ENCODE measurements around the gene RBM20.
"Not testable (repeated sequence)": the region's sequence is repeated elsewhere in the genome, so short reads cannot be mapped to it uniquely, and the experiment has no call there.

RBM20 gene

GRCh38 chr10:110765513-110766319, 121.6 kb downstream of the RBM20 start:
- FAIRE-seq: no peak

- FAIRE-seq: not testable (repeated sequence)
These were observed 123.5 kb downstream of the RBM20 start for GRCh38 chr10:110767601-110768000.

DNA sequence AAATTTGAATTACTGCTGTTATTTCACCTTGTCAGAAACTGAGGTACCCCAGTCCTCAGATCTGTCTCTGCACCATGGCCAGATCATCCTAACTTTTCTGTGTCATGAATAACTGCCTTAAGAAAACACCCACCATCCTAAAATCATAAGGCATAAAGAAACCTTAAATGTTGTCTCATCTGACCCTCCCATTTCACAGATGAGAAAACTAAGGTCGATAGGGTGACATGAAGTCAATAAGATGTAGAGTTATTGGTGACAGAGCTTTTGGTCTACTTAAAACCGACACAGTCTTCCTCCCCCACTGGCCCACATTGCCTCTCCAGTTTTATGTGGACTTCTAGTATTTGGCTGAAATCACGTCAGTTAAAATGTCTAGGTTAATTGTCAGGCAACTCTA, 126.1 kb downstream of the RBM20 start:
- no peak for FAIRE-seq

DNA sequence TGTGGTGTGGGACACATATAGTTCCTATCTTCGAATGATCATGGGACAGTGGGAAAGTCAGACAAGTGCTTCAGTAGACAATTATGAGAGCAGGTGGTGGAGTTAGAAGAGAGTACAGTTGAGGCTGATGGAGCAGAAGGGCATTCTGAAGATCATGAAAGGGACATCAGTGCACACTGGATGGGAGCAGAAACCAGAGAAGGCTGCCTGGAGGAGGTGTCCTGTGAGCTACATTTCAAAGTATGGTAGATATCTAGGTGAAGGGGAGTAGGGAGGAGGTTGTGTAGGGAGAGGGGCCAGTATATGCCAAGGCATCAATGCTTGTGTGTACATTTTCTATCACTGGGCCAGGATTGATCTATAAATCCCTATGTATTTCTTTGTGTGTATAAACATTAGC, 127.3 kb downstream of the RBM20 start:
- FAIRE-seq: no peak

GRCh38 chr10:110771991-110772390, 127.9 kb downstream of the RBM20 start:
- FAIRE-seq: no peak

GRCh38 chr10:110772454-110773025, 128.4 kb downstream of the RBM20 start:
- FAIRE-seq: no peak

DNA sequence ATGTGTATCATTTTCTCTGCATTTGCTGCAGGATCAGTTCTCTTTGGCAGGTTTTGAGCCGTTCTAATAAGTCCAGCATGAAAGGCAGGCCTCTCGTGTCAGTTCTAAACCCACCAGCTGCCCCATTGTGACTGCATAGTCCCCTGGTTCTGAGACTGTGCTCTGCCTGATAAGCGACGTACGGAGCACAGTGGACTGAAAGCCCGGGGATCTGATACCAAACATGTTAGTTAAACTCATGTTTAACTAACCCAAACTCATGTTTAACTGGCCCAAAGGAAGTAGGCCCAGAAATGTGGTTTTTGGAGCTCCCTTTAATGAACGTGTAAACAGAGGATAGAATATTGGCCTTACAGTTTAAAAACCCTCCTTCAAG, 129.5 kb downstream of the RBM20 start:
- FAIRE-seq: no peak

DNA sequence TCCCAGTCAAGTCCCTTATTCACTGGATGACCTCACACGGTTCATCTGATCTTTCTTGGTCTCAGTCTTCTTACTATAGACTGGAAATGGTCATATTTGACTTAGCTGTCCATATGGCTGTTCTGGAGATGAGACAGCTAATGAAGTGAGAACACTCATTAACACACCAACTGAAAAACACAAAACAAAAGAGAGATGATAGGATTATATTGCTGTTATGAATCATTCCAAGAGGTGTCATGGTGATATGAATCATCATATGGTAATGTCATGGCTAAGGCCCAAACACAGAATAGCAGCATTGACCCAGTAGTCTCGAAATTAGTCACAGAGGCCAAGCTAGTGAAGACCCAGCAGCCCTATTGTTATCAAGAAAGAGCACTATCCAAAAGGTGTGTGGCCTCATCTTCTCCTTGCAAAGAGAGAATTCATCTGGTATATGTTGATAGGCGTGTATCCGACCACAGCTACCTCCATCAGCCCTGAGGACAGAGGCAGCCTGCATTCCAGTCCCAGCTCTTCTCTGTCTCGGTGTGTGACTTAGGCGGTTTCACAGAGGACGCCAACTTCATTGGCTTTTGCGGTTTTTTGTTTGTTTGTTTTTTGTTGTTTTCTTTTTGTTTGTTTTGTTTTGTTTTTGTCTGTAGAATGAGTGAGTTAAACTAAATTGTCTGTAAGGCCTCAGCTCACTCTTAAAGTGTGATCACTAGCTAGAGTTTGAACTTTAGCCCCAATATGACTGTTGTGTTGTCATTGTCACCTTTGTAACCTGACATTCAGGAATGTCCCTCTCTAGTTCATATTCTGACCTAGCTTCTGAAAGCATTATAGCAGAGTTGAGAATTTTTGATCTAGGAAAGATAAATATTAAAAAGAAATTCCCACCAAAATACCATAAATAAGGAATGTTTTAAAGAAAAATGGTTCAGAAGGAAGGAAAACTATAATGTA, 130.2 kb downstream of the RBM20 start:
- no peak for FAIRE-seq

DNA sequence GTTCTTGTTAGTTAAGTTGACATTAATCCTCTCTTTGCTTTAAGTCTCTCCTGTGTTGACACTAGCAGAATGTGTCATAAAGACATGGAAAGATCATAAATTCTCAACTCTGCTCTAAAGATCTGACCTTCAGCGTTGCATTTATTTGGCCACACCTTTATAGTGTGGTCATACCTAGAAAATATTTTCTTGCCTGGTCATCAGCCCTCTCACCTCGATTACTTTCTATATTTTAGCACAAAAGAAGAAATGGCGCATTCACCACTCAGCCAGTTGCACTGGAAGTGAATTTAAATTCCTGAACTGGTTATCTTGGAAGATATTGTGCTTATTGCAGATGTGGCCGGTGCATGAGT, 130.9 kb downstream of the RBM20 start:
- FAIRE-seq: no peak

- FAIRE-seq: no peak
These were observed 131.3 kb downstream of the RBM20 start for GRCh38 chr10:110775406-110775805.

DNA sequence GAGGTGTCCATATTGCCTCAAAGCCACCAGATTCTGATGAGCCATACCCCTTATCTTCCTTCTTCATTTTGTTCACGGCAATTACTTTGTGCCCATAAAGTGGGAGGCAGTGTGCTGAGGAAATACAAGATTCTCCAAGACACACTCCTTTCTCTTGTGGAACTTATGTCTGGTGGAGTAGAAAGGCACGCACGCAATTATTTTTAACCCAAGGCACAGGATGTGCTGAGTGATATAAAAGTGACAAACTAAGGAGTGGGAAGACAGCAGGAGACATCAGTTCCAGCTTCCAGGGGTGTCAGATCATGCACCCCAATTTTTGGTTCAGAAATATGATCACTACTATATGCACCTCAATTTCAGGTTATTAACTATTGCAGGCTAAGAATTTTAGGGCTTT, 132.9 kb downstream of the RBM20 start:
- no peak for FAIRE-seq

DNA sequence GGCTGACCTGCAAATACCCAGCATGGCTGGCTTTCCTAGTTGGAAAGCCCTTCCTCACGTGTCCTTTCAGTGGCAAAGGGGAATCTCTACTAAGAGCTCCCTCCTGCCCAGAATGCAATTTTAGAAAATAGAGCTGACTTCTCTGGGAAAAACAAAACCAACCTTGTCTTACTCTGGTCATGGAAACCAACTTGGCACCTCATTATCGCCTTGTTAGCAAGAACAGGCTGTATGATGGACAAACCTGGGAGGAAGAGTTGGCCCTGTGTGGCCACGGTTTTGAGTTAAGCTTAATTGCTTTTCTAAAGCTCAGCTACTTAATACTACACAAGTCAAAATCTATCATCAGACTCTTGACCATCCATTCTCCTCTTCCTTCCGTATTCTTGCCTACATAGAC, 133.5 kb downstream of the RBM20 start:
- no peak for FAIRE-seq

- FAIRE-seq: no peak
These were observed 134.1 kb downstream of the RBM20 start for GRCh38 chr10:110778211-110778610.

DNA sequence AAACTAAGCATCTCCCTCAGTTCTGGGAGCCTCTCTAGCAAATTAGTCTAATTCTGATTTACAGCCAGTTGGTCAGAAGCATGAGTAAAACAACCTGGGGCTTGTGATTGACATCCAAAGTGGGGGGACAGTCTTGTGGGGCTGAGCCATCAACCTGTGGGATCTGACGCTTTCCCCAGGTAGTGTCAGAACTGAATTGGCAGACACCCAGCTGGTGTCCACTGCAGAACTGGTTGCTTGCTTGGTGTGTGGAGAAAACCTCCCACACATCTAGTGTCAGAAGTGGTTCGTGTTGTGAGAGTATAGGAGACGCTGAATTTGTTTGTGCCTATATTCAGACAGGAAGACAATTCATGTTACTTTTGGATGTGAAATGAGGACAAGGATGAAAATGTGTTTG, 135.4 kb downstream of the RBM20 start:
- FAIRE-seq: no peak

GRCh38 chr10:110780704-110781103, 136.6 kb downstream of the RBM20 start:
- no peak for FAIRE-seq

- no peak for FAIRE-seq
These were observed 137.0 kb downstream of the RBM20 start for GRCh38 chr10:110781139-110781538.

DNA sequence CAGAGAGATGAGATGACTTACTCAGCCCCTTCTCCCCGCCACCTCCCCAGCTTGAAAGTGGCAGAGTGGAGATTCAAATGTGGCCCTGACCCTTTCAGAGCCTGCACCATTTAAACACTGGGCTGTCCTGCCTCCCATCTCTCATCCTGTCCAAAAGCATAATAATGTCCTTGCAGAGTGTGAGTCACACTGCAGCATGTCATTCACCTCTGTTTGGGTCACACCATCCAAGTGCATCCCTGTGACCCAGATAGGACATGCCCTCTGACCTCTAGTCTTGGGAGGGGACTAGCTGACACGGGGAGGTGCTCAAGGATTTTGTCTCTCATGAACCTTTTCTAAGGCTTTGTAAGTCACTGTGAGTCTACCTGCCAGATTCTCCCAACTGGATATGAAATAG, 138.5 kb downstream of the RBM20 start:
- no peak for FAIRE-seq

DNA sequence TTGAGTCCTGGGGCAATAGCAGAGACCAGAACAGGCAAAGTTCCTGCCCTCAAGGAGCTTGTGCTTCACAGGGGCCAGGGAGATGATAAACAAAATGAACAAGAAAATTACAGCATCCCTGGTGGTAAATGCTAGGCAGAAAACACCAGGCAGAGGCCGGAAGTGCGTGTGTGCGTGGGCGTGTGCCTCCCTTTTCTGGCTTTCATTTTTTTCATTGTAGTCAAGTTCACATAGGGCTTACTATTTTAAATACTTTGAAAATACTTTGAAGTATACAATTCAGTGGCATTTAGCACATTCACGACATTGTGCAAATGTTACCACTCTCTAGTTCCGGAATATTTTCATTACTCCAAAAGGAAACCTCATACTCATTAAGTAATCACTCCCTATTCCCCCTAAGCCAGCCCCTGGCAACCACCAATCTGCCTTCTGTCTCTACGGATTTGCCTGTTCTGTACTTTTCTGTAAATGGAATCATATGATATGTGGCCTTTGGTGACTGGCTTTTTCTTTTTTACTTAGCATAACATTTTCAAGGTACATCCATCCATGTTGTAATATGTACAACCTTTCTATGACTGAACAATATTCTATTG, 139.5 kb downstream of the RBM20 start:
- no peak for FAIRE-seq

DNA sequence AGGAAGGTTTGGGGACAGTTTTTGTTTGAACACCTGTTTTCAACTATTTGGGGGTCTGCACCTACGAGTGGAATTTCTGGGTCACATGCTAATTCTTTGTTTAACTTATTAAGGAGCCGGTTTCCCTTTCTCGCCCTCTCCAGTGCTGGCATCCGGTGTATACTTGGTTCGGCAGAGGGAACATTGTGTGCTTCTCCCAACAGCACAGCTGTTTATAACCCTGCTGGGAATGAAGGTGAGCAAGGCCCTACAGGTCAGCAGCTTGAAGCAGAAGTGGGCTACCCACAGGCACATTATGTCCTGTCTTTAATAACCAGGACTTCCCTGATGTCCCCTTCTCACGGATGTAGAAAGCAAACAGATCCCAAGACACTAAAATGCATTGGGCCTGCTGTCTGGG, 140.1 kb downstream of the RBM20 start:
- FAIRE-seq: no peak

GRCh38 chr10:110786172-110786571, 142.0 kb downstream of the RBM20 start:
- no peak for FAIRE-seq

GRCh38 chr10:110788620-110789385, 144.7 kb downstream of the RBM20 start:
- FAIRE-seq: no peak

GRCh38 chr10:110789604-110790433, 145.7 kb downstream of the RBM20 start:
- no peak for FAIRE-seq

Data from TTC549 (cell line).